ENCODE data around the gene CCDC93.
"Not testable (repeated sequence)": the region's sequence is repeated elsewhere in the genome, so short reads cannot be mapped to it uniquely, and the experiment has no call there.

The CCDC93 gene

GRCh38 chr2:118045286-118045685 lies 31.4 kb upstream of the CCDC93 start:
- DNase-seq: no peak

DNA sequence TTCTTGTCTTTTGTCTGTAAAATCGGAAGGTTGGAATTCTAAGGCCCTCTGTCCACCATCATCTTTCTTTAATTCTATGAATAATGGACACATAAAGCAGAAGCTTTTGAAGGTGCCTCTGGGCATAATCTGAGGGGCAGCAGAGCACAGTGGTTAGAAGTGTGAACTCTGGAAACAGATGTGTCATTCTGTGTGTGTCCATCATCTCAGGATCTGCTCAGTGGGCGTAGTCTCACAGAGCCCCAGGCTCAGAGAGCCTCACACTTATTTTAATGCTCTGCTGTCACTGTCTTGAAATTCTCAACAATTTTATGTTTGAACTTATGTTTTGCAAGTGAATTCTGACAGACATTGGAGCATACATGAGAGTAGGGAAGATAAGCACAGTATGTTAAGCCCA lies 31.0 kb upstream of the CCDC93 start:
- DNase-seq: no peak

DNA sequence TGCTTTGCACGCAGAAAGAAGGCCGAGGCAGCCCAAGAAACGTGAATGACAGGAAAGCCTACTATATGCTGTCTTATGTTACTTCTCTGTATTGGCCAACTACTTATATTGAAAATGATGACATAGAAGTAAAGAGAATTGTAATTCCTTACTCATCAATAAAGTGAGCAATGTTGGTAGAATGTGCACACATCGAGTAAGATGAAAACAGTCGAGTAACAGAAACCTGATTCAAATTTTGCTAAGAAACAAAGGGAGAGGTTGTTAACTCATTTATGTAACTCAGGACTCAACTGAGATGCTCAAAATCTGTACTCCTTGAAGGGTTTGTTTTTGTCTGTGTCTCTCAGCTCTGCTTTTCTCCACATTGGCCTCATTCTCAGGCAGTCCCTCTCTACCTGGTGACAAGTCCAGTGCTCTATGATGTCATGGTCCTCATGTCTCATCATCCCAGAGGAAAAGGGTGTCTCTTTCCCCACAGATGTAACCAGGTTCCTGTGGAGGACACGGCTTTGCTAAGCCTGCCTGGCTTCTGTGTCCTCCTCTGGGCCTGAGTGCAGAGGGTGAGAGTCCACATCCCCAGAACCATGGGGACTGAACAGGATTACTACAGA lies 30.3 kb upstream of the CCDC93 start:
- no peak for DNase-seq

DNA sequence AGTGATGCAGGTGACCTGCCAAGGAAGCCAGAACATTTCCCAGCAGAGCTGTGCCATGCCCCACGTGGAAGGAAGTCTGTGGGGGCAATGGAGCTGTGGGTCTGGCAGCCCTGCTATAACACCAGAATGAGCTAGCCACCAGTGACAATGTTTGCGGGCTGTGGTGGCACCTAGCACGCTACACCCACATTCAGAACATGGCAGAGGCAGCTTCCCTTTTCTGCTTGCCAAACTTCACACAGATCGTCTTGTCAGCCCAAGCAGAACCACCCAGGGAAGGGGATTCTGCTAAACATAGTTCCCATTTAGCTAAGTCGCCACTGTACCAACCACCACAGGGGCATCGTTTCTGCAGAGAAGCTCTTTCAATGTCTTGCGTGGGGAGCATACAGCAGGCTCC lies 27.0 kb upstream of the CCDC93 start:
- DNase-seq: peak in 1 of 58 donors; percentile 14

- DNase-seq: peak in 12 of 58 donors; percentile 2 to 53 (median 14)
Measured at GRCh38 chr2:118032169-118033013, 18.5 kb upstream of the CCDC93 start.

- DNase-seq: no peak
Measured at GRCh38 chr2:118031566-118031965, 17.7 kb upstream of the CCDC93 start.

DNA sequence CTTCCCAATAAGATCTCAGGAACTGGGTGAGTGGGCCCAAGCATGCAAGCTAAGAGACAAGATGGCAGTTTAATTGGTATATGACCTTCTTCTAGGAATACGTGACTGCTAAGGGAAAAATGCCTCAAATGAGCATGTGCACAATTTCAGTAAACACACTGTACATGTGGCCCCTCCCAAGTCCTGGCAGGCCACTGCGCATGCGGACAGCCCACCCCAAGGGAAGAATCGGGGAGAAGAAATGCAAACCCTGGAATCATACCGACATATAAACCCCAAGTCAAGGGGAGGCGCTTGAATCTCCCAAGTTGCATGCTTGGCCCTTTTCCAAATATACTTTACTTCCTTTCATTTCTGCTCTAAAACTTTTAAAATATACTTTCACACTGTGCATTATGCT lies 15.2 kb upstream of the CCDC93 start:
- no peak for DNase-seq

GRCh38 chr2:118021356-118021755 lies 7.5 kb upstream of the CCDC93 start:
- DNase-seq: no peak

GRCh38 chr2:118019821-118020220 lies 6.0 kb upstream of the CCDC93 start:
- DNase-seq: no peak

GRCh38 chr2:118016911-118017310 lies 3.0 kb upstream of the CCDC93 start:
- no peak for DNase-seq

DNA sequence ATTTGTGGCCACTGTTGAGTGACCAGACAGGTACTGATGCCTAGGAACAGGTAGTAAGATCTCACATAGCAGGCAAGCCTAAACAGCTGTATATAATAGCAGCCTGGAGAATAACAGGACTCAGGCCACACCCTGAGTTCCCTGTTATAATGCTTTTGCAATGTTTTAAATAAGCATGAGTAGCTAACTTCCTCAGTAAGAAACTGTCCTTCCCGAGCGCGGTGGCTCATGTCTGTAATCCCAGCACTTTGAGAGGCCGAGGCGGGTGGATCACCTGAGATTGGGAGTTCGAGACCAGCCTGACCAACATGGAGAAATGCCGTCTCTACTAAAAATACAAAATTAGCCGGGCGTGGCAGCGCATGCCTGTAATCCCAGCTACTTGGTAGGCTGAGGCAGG lies 1.9 kb upstream of the CCDC93 start:
- DNase-seq: not testable (repeated sequence)

DNA sequence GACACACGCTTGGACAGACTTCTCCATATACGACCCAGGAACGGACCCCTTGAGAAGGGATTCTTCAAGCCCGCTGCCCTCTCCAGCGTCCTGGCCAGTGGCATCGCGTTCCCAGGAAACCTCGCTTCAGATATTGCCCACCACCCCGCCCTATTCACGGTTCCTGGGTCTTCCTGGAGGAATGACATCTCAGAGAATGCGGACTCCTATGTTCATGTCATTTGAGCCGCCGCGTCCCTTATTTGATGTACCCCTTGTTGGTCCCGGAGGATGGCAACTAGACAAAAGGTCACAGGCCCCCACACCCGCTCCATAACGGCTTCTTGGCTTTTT lies 588 bp upstream of the CCDC93 start:
- peak in 5 of 58 donors; percentile 27 to 56 (median 39) for DNase-seq

GRCh38 chr2:118013221-118013723 lies 598 bp downstream of the CCDC93 start:
- peak in 32 of 58 donors; percentile 3 to 52 (median 36) for DNase-seq

DNA sequence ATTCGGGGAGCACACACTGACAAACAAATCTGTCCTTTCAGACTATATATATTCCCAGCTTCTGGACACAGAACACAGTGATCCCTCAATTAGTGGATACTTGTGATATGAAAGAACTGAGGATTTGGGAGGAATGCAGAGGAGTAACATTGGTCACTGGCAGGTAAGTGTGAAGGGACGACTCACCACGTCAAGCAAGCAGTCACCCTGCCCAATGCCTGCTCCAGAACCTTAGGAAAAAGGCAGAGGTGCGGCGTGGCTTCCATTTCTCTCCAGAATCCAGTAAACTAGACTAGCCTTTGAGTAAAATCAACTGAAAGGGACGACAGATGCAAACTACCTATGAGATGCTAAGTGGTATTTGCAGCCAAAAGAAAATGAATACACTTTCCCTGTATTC lies 1.1 kb downstream of the CCDC93 start:
- peak in 1 of 58 donors; percentile 10 for DNase-seq

DNA sequence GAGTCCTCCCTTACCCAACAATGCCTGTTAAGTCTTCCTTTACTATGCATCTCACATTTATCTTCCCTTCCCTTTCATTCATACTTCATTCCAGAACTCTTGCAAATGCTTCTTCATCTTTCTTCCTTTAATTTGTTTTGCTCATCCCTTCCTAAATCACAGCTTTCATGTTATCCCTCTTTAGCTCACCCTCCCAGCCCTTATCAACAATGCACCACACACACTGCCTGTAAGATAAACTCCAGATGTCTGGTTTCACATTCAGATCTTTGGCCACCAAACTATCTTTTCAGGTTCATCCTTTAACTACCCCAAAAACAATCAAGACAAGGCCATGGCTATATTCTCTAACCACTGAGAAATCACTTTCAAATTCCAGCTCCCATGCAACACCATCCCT lies 3.4 kb downstream of the CCDC93 start:
- no peak for DNase-seq

- DNase-seq: no peak
Measured at GRCh38 chr2:118006861-118007260, 7.0 kb downstream of the CCDC93 start.

DNA sequence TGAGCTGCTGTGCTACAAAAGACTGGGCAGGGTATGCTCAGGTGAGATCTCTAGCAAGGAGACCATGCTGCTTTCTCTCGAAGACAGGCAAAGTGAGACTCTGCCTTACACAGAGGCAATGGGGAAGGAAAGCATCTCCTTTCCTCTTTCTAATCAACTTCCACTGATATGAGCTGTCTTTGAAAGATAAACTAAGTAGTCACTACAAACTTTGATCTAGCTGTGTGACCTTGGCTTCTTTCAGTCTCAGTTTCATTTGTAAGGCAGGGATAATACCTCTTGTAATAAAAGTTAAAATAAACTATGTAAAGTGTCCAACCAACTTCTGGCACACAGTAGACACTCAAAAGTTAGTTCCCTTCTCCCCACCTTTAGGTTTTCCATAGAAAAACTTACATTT lies 7.5 kb downstream of the CCDC93 start:
- no peak for DNase-seq

- peak in 39 of 58 donors; percentile 1 to 86 (median 22) for DNase-seq
Measured at GRCh38 chr2:118003396-118003824, 10.5 kb downstream of the CCDC93 start.

DNA sequence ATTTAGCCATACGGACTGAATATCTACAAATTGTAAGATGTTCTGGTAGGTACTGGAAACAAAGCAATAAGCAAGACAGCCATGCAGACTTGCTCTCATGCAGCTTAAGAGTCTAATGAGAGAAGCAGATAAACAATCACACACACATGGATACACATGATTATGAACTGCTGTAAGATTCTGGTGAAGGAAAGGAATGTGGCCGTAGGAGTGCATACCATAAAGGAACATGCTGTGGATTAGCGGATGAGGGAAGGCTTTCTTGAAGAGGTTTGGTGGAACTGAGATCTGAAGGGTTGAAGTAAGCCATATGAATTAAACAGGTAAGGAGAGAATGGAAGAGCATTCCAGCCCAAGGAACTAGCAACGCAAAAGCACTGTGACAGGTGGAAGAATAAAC lies 13.8 kb downstream of the CCDC93 start:
- DNase-seq: no peak

GRCh38 chr2:117997872-117998454 lies 15.9 kb downstream of the CCDC93 start:
- no peak for DNase-seq

- no peak for DNase-seq
Measured at GRCh38 chr2:117996525-117996924, 17.3 kb downstream of the CCDC93 start.

GRCh38 chr2:117994729-117995128 lies 19.1 kb downstream of the CCDC93 start:
- no peak for DNase-seq

Data from anterior cingulate cortex (tissue), 58 donors.